ENCODE data around the gene METTL1. TPM values are rescaled to one million over a fixed set of nuclear protein-coding genes. Genes with fewer than 3 reads are reported as not detected.

METTL1 gene
- total RNA-seq, 1 donor from 2014 or later: 14.4 TPM

DNA sequence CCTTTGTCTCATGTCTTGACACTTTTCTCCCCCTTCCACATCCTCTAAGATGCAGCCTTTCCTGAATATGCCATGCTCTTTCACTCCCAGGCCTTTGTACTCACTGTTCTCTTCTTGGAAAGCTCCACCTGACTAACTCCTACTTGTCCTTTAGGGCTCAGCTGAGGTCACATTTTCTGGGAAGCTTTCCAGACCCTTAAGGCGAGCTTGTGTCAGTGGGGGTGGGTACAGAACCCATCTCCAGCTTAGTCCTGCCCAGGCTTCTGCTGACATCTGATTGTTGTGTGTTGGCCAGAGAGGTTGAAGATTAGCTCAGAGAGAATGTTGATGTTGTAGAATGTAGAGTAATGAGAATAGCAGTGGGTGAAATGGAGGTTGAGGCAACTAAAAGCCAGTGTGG is 7.8 kb upstream of the METTL1 start:
- Histone ChIP-seq H3K9me3 (no peaks in the 10 kb centered on the region), H3K36me3 (peaks cover 19% of the 10 kb centered on the region), H3K4me1 (peaks cover 35% of the 10 kb centered on the region), H3K27ac (no peak overlapping the region), H3K27me3 (ENCODE audit: low read depth) (no peaks in the 10 kb centered on the region), H3K4me3 (no peak overlapping the region)
- ATAC-seq (no peak), DNase-seq (no peak)
- intact Hi-C loops (cut with DNase I): no loop called here
- TF ChIP-seq, protein P1, sequence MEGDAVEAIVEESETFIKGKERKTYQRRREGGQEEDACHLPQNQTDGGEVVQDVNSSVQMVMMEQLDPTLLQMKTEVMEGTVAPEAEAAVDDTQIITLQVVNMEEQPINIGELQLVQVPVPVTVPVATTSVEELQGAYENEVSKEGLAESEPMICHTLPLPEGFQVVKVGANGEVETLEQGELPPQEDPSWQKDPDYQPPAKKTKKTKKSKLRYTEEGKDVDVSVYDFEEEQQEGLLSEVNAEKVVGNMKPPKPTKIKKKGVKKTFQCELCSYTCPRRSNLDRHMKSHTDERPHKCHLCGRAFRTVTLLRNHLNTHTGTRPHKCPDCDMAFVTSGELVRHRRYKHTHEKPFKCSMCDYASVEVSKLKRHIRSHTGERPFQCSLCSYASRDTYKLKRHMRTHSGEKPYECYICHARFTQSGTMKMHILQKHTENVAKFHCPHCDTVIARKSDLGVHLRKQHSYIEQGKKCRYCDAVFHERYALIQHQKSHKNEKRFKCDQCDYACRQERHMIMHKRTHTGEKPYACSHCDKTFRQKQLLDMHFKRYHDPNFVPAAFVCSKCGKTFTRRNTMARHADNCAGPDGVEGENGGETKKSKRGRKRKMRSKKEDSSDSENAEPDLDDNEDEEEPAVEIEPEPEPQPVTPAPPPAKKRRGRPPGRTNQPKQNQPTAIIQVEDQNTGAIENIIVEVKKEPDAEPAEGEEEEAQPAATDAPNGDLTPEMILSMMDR (IDR thresholded peaks at IDR 0.05): no peak

DNA sequence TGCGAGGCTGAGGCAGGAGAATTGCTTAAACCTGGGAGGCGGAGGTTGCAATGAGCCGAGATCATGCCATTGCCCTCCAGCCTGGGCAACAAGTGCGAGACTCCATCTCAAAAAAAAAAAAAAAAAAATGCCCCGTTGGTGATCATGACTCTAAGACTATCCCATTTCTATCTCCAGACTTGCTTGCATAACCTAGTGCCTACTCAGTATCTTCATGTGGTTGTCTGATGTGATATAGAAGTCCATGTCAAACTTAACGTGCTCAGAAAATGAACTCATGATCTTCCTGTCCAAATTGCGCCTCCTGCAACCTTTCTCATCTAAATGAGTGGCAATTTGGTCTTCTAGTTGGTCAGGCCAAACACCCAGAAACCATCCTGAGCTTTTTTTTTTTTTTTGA is 6.0 kb upstream of the METTL1 start:
- H3K27ac ChIP-seq: no peak overlapping the region
- TF ChIP-seq, protein P1 (IDR thresholded peaks at IDR 0.05): no peak
- H3K4me1 ChIP-seq: peaks cover 29% of the 10 kb centered on the region
- no peaks in the 10 kb centered on the region for H3K9me3 ChIP-seq
- H3K36me3 ChIP-seq: peaks cover 10% of the 10 kb centered on the region
- intact Hi-C loops (cut with DNase I): no loop called here
- DNase-seq (no peak), ATAC-seq (no peak)
- no peak overlapping the region for H3K4me3 ChIP-seq
- no peaks in the 10 kb centered on the region for H3K27me3 ChIP-seq (ENCODE audit: low read depth)

DNA sequence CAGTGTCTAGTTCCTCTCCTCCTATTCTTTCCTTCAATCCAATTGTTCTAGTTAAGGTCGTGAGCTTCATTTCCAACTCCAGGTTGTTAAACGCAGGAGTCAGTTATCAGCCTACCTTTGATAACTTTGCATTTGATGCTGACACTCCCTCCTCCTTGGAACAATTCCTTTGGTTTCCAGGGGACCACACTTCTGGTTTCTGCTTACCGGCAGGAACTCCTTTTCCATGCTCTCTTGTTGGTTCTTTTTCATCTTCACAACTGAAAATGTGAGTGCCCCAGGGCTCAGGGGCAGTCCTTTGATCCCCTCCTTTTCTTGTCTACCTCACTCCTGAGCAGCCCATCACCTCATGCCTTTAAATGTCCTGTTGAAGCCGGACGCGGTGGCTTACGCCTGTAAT is 5.5 kb upstream of the METTL1 start:
- peaks cover 10% of the 10 kb centered on the region for H3K36me3 ChIP-seq
- ATAC-seq (no peak), DNase-seq (no peak)
- no peak overlapping the region for H3K27ac ChIP-seq
- no peaks in the 10 kb centered on the region for H3K27me3 ChIP-seq (ENCODE audit: low read depth)
- peaks cover 27% of the 10 kb centered on the region for H3K4me1 ChIP-seq
- intact Hi-C loops (cut with DNase I): no loop called here
- TF ChIP-seq, protein P1 (IDR thresholded peaks at IDR 0.05): no peak
- H3K9me3 ChIP-seq: no peaks in the 10 kb centered on the region
- H3K4me3 ChIP-seq: no peak overlapping the region

DNA sequence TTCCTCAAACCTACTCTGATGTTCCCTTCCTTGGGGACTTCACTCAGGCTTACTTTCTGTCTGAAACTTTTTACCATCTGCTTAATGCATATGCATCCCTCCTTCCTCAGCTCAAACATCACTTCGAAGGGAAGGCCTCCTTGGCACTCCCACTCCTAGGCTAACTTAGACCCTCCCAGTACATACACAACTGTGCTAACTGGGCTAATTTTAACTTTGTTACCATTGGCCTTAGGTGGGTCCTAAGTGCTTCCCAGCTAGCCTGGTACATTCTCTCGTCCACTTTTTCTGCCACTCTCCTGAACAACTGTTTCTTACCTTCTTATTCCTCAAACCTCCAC is 4.3 kb upstream of the METTL1 start:
- peaks cover 10% of the 10 kb centered on the region for H3K36me3 ChIP-seq
- H3K27me3 ChIP-seq (ENCODE audit: low read depth): no peaks in the 10 kb centered on the region
- DNase-seq (no peak), ATAC-seq (no peak)
- TF ChIP-seq, protein P1 (IDR thresholded peaks at IDR 0.05): no peak
- H3K27ac ChIP-seq: no peak overlapping the region
- H3K9me3 ChIP-seq: no peaks in the 10 kb centered on the region
- H3K4me1 ChIP-seq: peaks cover 21% of the 10 kb centered on the region
- no peak overlapping the region for H3K4me3 ChIP-seq
- intact Hi-C loops (cut with DNase I): no loop called here

DNA sequence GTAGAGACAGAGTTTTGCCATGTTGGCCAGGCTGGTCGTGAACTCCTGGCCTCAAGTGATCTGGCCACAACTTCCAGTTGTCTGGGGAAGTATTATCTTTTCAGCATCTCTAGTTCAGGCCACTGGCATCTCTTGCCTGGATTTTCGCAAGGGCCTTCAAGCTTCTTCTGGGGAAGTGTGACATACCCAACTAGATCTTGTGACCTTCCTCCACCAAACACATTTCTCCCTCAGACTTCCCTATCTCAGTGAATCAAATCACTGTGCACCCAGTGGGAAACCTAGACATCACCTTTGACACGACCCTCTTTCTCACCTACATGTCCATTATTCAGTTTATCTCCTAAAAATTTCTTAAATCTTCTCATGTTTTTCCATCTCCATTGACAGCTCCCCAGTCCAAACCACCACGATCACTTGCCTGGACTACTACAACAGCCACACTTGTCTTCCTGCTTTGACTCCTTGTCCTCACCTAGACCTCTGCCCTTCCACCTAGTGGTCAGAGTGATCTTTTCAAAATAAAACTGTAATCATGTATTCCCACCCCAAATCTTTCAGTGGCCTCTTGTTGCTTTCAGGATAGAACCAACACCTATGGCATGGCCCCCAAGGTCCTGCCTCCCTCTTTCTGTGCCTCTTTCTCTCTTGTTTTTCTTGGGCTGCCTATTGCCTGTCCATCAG is 3.8 kb upstream of the METTL1 start:
- Histone ChIP-seq H3K4me3 (no peak overlapping the region), H3K4me1 (peaks cover 22% of the 10 kb centered on the region), H3K27ac (no peak overlapping the region), H3K9me3 (no peaks in the 10 kb centered on the region), H3K36me3 (peaks cover 10% of the 10 kb centered on the region), H3K27me3 (ENCODE audit: low read depth) (no peaks in the 10 kb centered on the region)
- TF ChIP-seq, protein P1 (IDR thresholded peaks at IDR 0.05): no peak
- intact Hi-C loops (cut with DNase I): no loop called here
- ATAC-seq: no peak
- no peak for DNase-seq

Data from lower lobe of right lung (tissue), 2 donors.